ENCODE measurements around the gene HMG20A. TPM values are rescaled to one million over a fixed set of nuclear protein-coding genes. Genes with fewer than 3 reads are reported as not detected.

Gene HMG20A
- total RNA-seq, 3 donors from 2014 or later: 35.8 to 48.2 (median 46.4) TPM

DNA sequence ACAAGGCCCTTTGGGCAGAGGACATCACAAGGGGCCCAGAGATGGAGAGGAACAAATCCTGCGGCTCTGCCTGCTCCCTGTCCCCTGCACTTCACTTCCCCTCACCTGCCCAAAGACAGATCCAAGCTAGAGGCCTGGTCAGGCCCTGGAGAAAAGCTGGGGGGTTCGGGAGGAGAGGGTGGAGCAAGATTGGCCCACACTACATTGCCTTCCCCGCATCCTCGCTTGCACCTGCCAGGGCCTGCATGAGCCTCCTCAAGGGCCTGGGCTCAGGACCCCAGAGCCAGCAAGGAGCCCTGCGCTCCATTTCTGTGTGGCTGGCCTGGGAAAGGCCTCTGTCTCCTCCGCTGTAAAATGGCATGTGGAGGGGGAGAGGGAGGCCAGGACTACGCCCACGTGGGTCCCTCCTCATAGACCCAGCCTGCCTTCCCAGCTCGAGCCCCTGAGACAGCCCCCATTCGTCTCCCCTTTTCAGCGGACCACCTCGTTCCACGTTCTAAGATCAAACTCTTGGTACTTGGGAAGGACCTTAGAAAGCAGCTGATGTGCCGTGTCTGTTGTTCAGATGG, 106.0 kb downstream of the HMG20A start:
- Histone ChIP-seq H3K27me3 (no peaks in the 10 kb centered on the region), H3K27ac (peak overlapping the region; percentile 58 to 76), H3K4me1 (peaks cover 0 to 9% of the 10 kb centered on the region in 2 donors), H3K36me3 (no peaks in the 10 kb centered on the region), H3K9me3 (no peaks in the 10 kb centered on the region), H3K4me3 (peak overlapping the region in 1 of 3 donors; percentile 41)
- TF ChIP-seq, protein P1, sequence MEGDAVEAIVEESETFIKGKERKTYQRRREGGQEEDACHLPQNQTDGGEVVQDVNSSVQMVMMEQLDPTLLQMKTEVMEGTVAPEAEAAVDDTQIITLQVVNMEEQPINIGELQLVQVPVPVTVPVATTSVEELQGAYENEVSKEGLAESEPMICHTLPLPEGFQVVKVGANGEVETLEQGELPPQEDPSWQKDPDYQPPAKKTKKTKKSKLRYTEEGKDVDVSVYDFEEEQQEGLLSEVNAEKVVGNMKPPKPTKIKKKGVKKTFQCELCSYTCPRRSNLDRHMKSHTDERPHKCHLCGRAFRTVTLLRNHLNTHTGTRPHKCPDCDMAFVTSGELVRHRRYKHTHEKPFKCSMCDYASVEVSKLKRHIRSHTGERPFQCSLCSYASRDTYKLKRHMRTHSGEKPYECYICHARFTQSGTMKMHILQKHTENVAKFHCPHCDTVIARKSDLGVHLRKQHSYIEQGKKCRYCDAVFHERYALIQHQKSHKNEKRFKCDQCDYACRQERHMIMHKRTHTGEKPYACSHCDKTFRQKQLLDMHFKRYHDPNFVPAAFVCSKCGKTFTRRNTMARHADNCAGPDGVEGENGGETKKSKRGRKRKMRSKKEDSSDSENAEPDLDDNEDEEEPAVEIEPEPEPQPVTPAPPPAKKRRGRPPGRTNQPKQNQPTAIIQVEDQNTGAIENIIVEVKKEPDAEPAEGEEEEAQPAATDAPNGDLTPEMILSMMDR (IDR thresholded peaks at IDR 0.05): no peak
- no peak for TF ChIP-seq POLR2AphosphoS5 (IDR thresholded peaks at IDR 0.05)
- no peak for TF ChIP-seq POLR2A (IDR thresholded peaks at IDR 0.05)
- no peak for DNase-seq (ENCODE audit: low spot score in 2 of 2)
- intact Hi-C loops (cut with DNase I; ENCODE audit: low total_unique reads): no loop called here

DNA sequence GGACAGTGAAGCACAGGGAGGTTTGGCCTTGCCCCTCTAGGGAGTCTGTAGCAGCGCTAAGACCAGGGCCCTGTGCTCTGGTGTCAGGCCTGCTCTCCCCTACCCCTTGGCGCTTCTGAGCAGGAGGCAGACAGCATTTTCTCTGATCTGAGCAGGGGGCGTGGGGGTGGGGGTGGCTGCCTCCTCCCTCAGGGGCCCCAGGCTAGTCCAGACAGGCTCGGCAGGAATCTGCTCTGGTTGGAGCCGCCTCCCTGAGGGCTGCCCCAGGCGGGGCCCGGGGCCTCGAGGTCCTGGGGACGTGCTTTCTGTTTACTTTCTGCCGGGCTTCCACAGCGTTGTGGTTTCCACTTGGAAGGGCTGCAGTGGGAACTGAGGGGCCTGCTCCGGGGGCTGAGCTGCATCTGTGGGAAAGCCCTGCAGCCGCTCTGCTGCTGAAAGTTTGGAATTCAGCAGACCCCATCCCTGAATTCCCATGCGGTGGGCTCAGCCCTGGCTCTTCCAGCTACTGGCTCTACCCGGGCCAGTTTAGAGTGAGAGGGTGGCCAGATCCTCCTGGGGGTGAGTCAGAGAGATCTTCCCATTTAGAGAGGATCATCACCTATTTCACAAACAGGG, 106.6 kb downstream of the HMG20A start:
- TF ChIP-seq POLR2AphosphoS5 (IDR thresholded peaks at IDR 0.05) (no peak), POLR2A (IDR thresholded peaks at IDR 0.05) (no peak)
- TF ChIP-seq, protein P1 (IDR thresholded peaks at IDR 0.05): no peak
- peak overlapping the region; percentile 58 to 76 for H3K27ac ChIP-seq
- intact Hi-C loops (cut with DNase I; ENCODE audit: low total_unique reads): no loop called here
- H3K9me3 ChIP-seq: no peaks in the 10 kb centered on the region
- peak overlapping the region in 1 of 3 donors; percentile 41 for H3K4me3 ChIP-seq
- no peaks in the 10 kb centered on the region for H3K36me3 ChIP-seq
- H3K4me1 ChIP-seq: peaks cover 0 to 9% of the 10 kb centered on the region in 2 donors
- no peak for DNase-seq (ENCODE audit: low spot score in 2 of 2)
- no peaks in the 10 kb centered on the region for H3K27me3 ChIP-seq

DNA sequence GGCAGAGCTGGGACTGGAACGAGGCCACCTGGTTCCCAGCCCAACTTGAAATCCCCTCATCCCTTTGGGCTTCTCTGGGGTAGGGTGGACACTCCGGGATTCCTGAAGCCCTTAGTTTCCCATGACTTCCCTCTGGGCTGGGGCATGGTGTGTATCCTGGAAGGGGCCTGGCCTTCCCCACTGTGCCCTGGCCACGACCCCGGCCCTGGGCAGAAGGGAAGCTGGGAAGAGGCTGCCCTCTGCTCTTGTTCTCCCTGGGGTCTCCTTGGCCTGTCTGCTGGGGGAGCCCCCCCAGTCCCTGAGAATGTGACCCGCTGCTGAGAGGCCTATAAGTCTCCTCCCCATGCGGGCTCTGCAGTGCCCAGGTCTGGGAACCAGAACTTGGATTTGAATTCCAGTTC, 107.1 kb downstream of the HMG20A start:
- no peaks in the 10 kb centered on the region for H3K36me3 ChIP-seq
- H3K27ac ChIP-seq: peak overlapping the region; percentile 58 to 76
- H3K9me3 ChIP-seq: no peaks in the 10 kb centered on the region
- H3K4me3 ChIP-seq: no peak overlapping the region
- H3K27me3 ChIP-seq: no peaks in the 10 kb centered on the region
- DNase-seq (ENCODE audit: low spot score in 2 of 2): no peak
- intact Hi-C loops (cut with DNase I; ENCODE audit: low total_unique reads): no loop called here
- TF ChIP-seq, protein P1 (IDR thresholded peaks at IDR 0.05): no peak
- TF ChIP-seq POLR2A (IDR thresholded peaks at IDR 0.05) (no peak), POLR2AphosphoS5 (IDR thresholded peaks at IDR 0.05) (no peak)
- H3K4me1 ChIP-seq: peaks cover 0 to 9% of the 10 kb centered on the region in 2 donors

- H3K4me3 ChIP-seq: no peak overlapping the region
- H3K9me3 ChIP-seq: no peaks in the 10 kb centered on the region
- no peaks in the 10 kb centered on the region for H3K27me3 ChIP-seq
- H3K4me1 ChIP-seq: peaks cover 0 to 9% of the 10 kb centered on the region in 2 donors
- H3K27ac ChIP-seq: peak overlapping the region; percentile 58 to 76
- DNase-seq (ENCODE audit: low spot score in 2 of 2): no peak
- TF ChIP-seq, protein P1 (IDR thresholded peaks at IDR 0.05): no peak
- TF ChIP-seq POLR2A (IDR thresholded peaks at IDR 0.05): no peak
- no peak for TF ChIP-seq POLR2AphosphoS5 (IDR thresholded peaks at IDR 0.05)
- H3K36me3 ChIP-seq: no peaks in the 10 kb centered on the region
- intact Hi-C loops (cut with DNase I; ENCODE audit: low total_unique reads): no loop called here
These were observed 107.7 kb downstream of the HMG20A start for GRCh38 chr15:77528290-77528967.

GRCh38 chr15:77528968-77529319, 108.3 kb downstream of the HMG20A start:
- peaks cover 0 to 9% of the 10 kb centered on the region in 2 donors for H3K4me1 ChIP-seq
- H3K27ac ChIP-seq: no peak overlapping the region
- no peak for DNase-seq (ENCODE audit: low spot score in 2 of 2)
- no peaks in the 10 kb centered on the region for H3K36me3 ChIP-seq
- H3K27me3 ChIP-seq: no peaks in the 10 kb centered on the region
- intact Hi-C loops (cut with DNase I; ENCODE audit: low total_unique reads): no loop called here
- no peak overlapping the region for H3K4me3 ChIP-seq
- no peaks in the 10 kb centered on the region for H3K9me3 ChIP-seq
- no peak for TF ChIP-seq POLR2AphosphoS5 (IDR thresholded peaks at IDR 0.05)
- TF ChIP-seq, protein P1 (IDR thresholded peaks at IDR 0.05): no peak
- no peak for TF ChIP-seq POLR2A (IDR thresholded peaks at IDR 0.05)
